Skin of body (tissue), 2 donors: ENCODE data around the gene CNPY3. TPM values are rescaled to one million over a fixed set of nuclear protein-coding genes. Genes with fewer than 3 reads are reported as not detected.
"Not testable (repeated sequence)": the region's sequence is repeated elsewhere in the genome, so short reads cannot be mapped to it uniquely, and the experiment has no call there.

Source experiments
- DNase-seq: peaks from one replicate; lab custom pipeline; 2025; lab: John Stamatoyannopoulos, UW
- total RNA-seq: library from RNA; depleted of rRNA; stranded (reverse); fragments of >200 nt; gene quantifications from one replicate; pipeline ENCODE4 v1.2.3, GENCODE V29; 2014

Gene CNPY3
- total RNA-seq, result 18.1 TPM

- peak; percentile 96 for DNase-seq
These were observed at the start of gene CNPY3 for GRCh38 chr6:42928986-42929820. Gene CNPY3, plus strand, starts transcription at chr6:42929480. Its CDS starts 91 bp downstream, at chr6:42929571.

- not testable (repeated sequence) for DNase-seq
These were observed 49.0 kb upstream of the CNPY3 start for GRCh38 chr6:42880240-42880817.

- DNase-seq, result not testable (repeated sequence)
These were observed 48.4 kb upstream of the CNPY3 start for GRCh38 chr6:42880871-42881270.

GRCh38 chr6:42885702-42886101, 43.6 kb upstream of the CNPY3 start:
- no peak for DNase-seq

GRCh38 chr6:42888201-42888600, 41.1 kb upstream of the CNPY3 start:
- DNase-seq, result not testable (repeated sequence)

GRCh38 chr6:42889815-42890214, 39.5 kb upstream of the CNPY3 start:
- DNase-seq, result no peak

- DNase-seq, result peak; percentile 89
These were observed 38.7 kb upstream of the CNPY3 start for GRCh38 chr6:42890311-42891198.

- DNase-seq, result no peak
These were observed 38.0 kb upstream of the CNPY3 start for GRCh38 chr6:42891199-42891722.

- DNase-seq, result not testable (repeated sequence)
These were observed 35.0 kb upstream of the CNPY3 start for GRCh38 chr6:42894041-42894828.

GRCh38 chr6:42896178-42896719, 33.0 kb upstream of the CNPY3 start:
- DNase-seq, result no peak

- DNase-seq, result peak; percentile 31
These were observed 30.4 kb upstream of the CNPY3 start for GRCh38 chr6:42898891-42899361.

GRCh38 chr6:42899871-42900270, 29.4 kb upstream of the CNPY3 start:
- DNase-seq, result no peak

GRCh38 chr6:42901538-42901957, 27.7 kb upstream of the CNPY3 start:
- peak; percentile 40 for DNase-seq

GRCh38 chr6:42902429-42903263, 26.6 kb upstream of the CNPY3 start:
- not testable (repeated sequence) for DNase-seq

GRCh38 chr6:42904467-42904866, 24.8 kb upstream of the CNPY3 start:
- DNase-seq, result no peak

- no peak for DNase-seq
These were observed 21.9 kb upstream of the CNPY3 start for GRCh38 chr6:42907336-42907735.

- no peak for DNase-seq
These were observed 19.4 kb upstream of the CNPY3 start for GRCh38 chr6:42909835-42910234.

- peak; percentile 5 for DNase-seq
These were observed 17.9 kb upstream of the CNPY3 start for GRCh38 chr6:42911171-42912021.
